ENCODE results near the gene SLC22A15.

The SLC22A15 gene

GRCh38 chr1:116110567-116111523 is 134.5 kb downstream of the SLC22A15 start, which contains the start of gene MAB21L3:
TSS of gene MAB21L3 (plus strand) at chr1:116111399. CDS start at chr1:116112616, 1,217 bp downstream.
- no peak for DNase-seq

DNA sequence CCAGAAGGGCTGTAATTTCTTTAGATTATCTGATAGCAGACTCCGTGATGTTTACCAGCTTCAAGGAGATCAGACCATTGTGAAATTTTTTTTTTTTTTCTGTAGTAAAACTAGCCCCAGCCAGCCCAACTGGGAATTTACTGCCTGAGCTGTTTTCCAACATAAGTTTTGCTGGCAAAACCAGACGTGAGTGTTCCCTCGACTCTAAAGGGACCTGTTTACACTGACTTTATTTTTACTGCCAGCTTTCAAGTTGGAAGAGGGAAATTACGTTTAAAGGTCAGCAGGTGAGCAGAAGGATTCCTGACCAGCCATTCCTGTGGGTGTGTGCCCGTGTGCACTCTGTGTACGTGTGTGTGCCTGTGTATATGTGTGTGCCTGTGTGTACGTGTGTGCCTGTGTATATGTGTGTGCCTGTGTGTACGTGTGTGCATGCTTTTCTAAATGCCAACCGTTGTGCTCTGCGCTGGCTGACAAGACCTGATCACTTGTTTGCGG is 135.3 kb downstream of the SLC22A15 start:
- no peak for DNase-seq

DNA sequence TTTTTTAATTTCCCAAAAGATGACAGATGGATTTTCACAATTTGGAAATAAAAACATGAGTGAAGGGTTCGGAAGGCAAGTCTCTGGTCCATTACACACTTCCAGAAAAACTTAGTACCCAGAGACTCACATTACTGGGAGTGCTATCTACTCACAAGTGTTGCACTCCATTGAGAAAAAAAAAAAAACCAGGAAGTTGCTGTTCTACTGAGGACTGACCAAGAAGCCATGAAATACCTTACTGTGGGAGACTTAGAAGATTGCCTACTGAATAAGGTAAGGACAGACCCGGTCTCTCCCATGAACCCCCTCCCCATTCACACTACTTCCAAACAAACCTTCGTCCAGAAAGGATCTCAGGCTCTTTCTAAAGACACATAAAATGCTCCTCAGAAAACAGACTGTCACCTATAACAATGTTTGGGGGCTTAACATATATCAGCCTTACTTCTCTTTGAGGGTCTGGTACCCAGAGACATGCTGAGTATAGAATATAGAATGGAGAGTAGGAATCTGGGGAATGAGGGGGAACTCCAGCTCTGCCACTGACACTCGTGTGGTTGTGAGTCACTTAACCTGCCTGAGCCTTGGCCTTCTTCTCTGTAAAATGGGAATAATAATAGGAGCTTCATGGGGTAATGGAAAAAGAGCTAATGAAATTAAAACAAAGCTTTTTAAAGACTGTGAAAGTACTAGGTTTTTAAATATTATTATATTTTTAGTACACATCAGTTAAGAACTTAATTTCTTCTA is 136.3 kb downstream of the SLC22A15 start:
- DNase-seq, result no peak

- DNase-seq, result no peak
Measured at GRCh38 chr1:116113615-116114014, 137.3 kb downstream of the SLC22A15 start.

GRCh38 chr1:116115476-116116439 is 139.4 kb downstream of the SLC22A15 start:
- no peak for DNase-seq

- no peak for DNase-seq
Measured at GRCh38 chr1:116118471-116118870, 142.2 kb downstream of the SLC22A15 start.
